ENCODE results near the gene ZBTB46.

DNA sequence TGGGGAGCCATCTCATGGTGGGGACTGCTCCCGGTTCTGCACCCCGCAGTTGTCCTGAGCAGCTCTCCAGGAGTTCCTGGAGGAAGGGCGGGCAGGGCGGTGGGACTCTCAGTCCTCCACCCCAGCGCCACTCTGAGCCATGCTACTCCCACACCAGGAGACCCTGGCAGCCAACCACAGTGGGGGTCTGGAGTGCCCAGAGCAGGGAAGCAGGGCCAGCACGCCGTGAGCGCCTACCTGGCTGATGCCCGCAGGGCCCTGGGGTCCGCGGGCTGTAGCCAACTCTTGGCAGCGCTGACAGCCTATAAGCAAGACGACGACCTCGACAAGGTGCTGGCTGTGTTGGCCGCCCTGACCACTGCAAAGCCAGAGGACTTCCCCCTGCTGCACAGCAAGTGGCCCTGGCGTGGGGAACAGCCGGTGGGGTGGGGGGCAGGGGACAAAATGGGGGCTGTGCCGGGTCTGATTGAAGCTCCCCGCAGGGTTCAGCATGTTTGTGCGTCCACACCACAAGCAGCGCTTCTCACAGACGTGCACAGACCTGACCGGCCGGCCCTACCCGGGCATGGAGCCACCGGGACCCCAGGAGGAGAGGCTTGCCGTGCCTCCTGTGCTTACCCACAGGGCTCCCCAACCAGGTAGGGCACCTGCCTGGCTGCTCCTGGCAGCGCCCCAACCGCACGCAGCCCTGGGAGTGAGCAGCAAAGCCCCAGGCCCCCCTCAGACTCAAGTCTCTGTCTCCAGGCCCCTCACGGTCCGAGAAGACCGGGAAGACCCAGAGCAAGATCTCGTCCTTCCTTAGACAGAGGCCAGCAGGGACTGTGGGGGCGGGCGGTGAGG is 136.3 kb downstream of the ZBTB46 start:
- no peak for TF ChIP-seq CTCF (conservative IDR thresholded peaks at IDR 0.05; ENCODE audit: low read length)
- TF ChIP-seq EZH2phosphoT487 (IDR thresholded peaks at IDR 0.05; ENCODE audit: borderline replicate concordance, low read depth, low read length) = no peak

Data from OCI-LY7 (cell line).